ENCODE results near the gene ADGRV1.

The ADGRV1 gene

DNA sequence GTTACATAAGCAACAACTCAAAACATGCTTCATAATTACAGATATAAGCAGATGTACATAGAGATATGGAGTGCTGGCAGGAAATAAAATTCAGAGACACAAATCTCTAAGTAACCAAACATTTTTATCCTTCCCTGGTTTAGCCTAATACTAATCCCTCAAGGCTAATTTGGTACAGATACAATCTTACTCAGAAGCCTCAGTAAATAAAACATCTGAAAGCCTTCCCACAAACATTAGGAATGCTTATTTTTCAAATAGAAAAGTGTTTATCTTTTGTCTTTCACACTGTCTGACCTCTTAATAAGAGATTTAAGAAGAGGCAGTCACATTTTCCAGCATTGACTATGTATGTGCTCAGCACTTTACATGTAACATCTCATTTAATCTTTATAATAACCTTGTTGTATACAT is 425.1 kb downstream of the ADGRV1 start:
- H3K36me3 ChIP-seq (ENCODE audit: control insufficient read depth in 2 of 2, insufficient read depth in 2 of 2, low read length in 2 of 2), result no peaks in the 10 kb centered on the region
- H3K27me3 ChIP-seq (ENCODE audit: control insufficient read depth in 2 of 2, insufficient read depth in 2 of 2, low read length in 2 of 2), result no peaks in the 10 kb centered on the region
- no peaks in the 10 kb centered on the region for H3K4me1 ChIP-seq (ENCODE audit: control insufficient read depth in 2 of 2, insufficient read depth in 2 of 2, low read length in 2 of 2)
- H3K27ac ChIP-seq (ENCODE audit: low read depth in 2 of 2, low read length in 2 of 2), result no peak overlapping the region
- no peaks in the 10 kb centered on the region for H3K9me3 ChIP-seq (ENCODE audit: control insufficient read depth in 2 of 2, low read length in 2 of 2)
- no peak overlapping the region for H3K9ac ChIP-seq (ENCODE audit: low read depth in 1 of 2, low read length in 2 of 2)
- no peak overlapping the region for H3K4me3 ChIP-seq (ENCODE audit: low read length in 2 of 2)

GRCh38 chr5:90985341-90985740 is 426.7 kb downstream of the ADGRV1 start:
- Histone ChIP-seq H3K9me3 (ENCODE audit: control insufficient read depth in 2 of 2, low read length in 2 of 2) (no peaks in the 10 kb centered on the region), H3K4me1 (ENCODE audit: control insufficient read depth in 2 of 2, insufficient read depth in 2 of 2, low read length in 2 of 2) (no peaks in the 10 kb centered on the region)

DNA sequence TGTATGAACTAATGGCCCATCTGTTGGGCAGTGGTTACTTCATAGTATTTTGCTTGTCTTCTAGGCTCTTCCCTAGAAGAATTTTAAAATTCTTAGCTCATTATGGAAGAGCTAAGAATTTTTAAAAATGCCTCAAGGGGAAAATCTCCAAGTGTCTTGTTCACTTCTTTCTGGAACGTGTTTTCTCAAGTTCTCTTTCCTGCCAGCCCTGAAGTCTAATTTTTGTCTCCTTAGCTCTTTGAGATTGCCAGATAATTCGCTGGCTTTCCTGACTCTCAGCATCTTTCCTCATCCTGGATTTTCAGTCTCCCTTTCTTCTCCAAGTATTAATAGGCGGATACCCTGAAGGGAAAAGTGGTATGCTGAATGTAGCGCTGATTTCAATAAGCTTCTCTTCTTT is 429.1 kb downstream of the ADGRV1 start:
- Histone ChIP-seq H3K4me3 (ENCODE audit: low read length in 2 of 2) (no peak overlapping the region), H3K27ac (ENCODE audit: low read depth in 2 of 2, low read length in 2 of 2) (no peak overlapping the region), H3K27me3 (ENCODE audit: control insufficient read depth in 2 of 2, insufficient read depth in 2 of 2, low read length in 2 of 2) (no peaks in the 10 kb centered on the region), H3K4me1 (ENCODE audit: control insufficient read depth in 2 of 2, insufficient read depth in 2 of 2, low read length in 2 of 2) (no peaks in the 10 kb centered on the region), H3K9me3 (ENCODE audit: control insufficient read depth in 2 of 2, low read length in 2 of 2) (no peaks in the 10 kb centered on the region), H3K9ac (ENCODE audit: low read depth in 1 of 2, low read length in 2 of 2) (no peak overlapping the region), H3K36me3 (ENCODE audit: control insufficient read depth in 2 of 2, insufficient read depth in 2 of 2, low read length in 2 of 2) (no peaks in the 10 kb centered on the region)

More at GRCh38 chr5:90985341-90985740, 426.7 kb downstream of the ADGRV1 start:
- H3K27ac ChIP-seq (ENCODE audit: low read depth in 2 of 2, low read length in 2 of 2), result no peak overlapping the region
- H3K9ac ChIP-seq (ENCODE audit: low read depth in 1 of 2, low read length in 2 of 2), result no peak overlapping the region
- no peaks in the 10 kb centered on the region for H3K27me3 ChIP-seq (ENCODE audit: control insufficient read depth in 2 of 2, insufficient read depth in 2 of 2, low read length in 2 of 2)
- H3K36me3 ChIP-seq (ENCODE audit: control insufficient read depth in 2 of 2, insufficient read depth in 2 of 2, low read length in 2 of 2), result no peaks in the 10 kb centered on the region
- H3K4me3 ChIP-seq (ENCODE audit: low read length in 2 of 2), result no peak overlapping the region

GRCh38 chr5:90991201-90991600 is 432.6 kb downstream of the ADGRV1 start:
- Histone ChIP-seq H3K9me3 (ENCODE audit: control insufficient read depth in 2 of 2, low read length in 2 of 2) (no peaks in the 10 kb centered on the region), H3K27me3 (ENCODE audit: control insufficient read depth in 2 of 2, insufficient read depth in 2 of 2, low read length in 2 of 2) (no peaks in the 10 kb centered on the region), H3K4me3 (ENCODE audit: low read length in 2 of 2) (no peak overlapping the region), H3K36me3 (ENCODE audit: control insufficient read depth in 2 of 2, insufficient read depth in 2 of 2, low read length in 2 of 2) (no peaks in the 10 kb centered on the region), H3K4me1 (ENCODE audit: control insufficient read depth in 2 of 2, insufficient read depth in 2 of 2, low read length in 2 of 2) (no peaks in the 10 kb centered on the region), H3K27ac (ENCODE audit: low read depth in 2 of 2, low read length in 2 of 2) (no peak overlapping the region), H3K9ac (ENCODE audit: low read depth in 1 of 2, low read length in 2 of 2) (no peak overlapping the region)

DNA sequence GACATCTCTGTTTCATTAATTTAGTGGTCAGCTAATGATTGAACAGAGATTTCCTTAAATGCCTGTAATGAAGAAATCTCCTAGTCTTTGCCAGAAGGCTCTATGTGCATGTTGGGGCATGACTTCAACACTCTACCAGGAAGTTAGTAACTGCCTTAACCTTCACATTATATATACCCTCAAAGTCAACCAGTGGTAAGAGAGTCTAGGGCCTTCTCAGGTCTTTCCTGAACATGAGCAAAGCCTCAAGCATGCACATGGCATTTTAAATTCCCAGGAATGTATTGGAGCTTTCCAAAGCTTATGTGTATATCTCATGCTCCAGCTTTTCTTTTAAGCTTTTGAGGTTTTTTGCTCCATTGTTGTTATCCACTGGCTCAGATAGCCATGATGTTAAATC is 436.2 kb downstream of the ADGRV1 start:
- Histone ChIP-seq H3K27ac (ENCODE audit: low read depth in 2 of 2, low read length in 2 of 2) (no peak overlapping the region), H3K36me3 (ENCODE audit: control insufficient read depth in 2 of 2, insufficient read depth in 2 of 2, low read length in 2 of 2) (no peaks in the 10 kb centered on the region), H3K4me3 (ENCODE audit: low read length in 2 of 2) (no peak overlapping the region), H3K9ac (ENCODE audit: low read depth in 1 of 2, low read length in 2 of 2) (no peak overlapping the region), H3K27me3 (ENCODE audit: control insufficient read depth in 2 of 2, insufficient read depth in 2 of 2, low read length in 2 of 2) (no peaks in the 10 kb centered on the region), H3K9me3 (ENCODE audit: control insufficient read depth in 2 of 2, low read length in 2 of 2) (no peaks in the 10 kb centered on the region), H3K4me1 (ENCODE audit: control insufficient read depth in 2 of 2, insufficient read depth in 2 of 2, low read length in 2 of 2) (no peaks in the 10 kb centered on the region)

DNA sequence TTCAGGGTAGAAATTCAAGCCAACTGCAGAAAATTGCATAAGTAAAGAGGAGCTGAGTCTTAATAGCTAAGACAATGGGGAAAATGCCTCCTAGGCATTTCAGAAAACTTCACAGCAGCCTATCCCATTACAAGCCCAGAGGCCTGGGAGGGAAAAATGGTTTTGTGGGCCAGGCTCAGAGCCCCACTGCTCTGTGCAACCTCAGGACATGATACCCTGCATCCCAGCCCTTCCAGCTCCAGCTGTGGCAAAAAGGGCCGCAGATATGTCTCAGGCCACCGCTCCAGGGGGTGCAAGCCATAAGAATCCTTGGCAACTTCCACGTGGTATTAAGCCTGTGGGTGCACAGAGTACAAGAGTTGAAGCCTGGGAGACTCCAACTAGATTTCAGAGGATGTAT is 437.5 kb downstream of the ADGRV1 start:
- Histone ChIP-seq H3K27ac (ENCODE audit: low read depth in 2 of 2, low read length in 2 of 2) (no peak overlapping the region), H3K4me3 (ENCODE audit: low read length in 2 of 2) (no peak overlapping the region), H3K9me3 (ENCODE audit: control insufficient read depth in 2 of 2, low read length in 2 of 2) (no peaks in the 10 kb centered on the region), H3K4me1 (ENCODE audit: control insufficient read depth in 2 of 2, insufficient read depth in 2 of 2, low read length in 2 of 2) (no peaks in the 10 kb centered on the region), H3K9ac (ENCODE audit: low read depth in 1 of 2, low read length in 2 of 2) (no peak overlapping the region), H3K27me3 (ENCODE audit: control insufficient read depth in 2 of 2, insufficient read depth in 2 of 2, low read length in 2 of 2) (no peaks in the 10 kb centered on the region), H3K36me3 (ENCODE audit: control insufficient read depth in 2 of 2, insufficient read depth in 2 of 2, low read length in 2 of 2) (no peaks in the 10 kb centered on the region)

GRCh38 chr5:90997082-90997481 is 438.5 kb downstream of the ADGRV1 start:
- Histone ChIP-seq H3K9ac (ENCODE audit: low read depth in 1 of 2, low read length in 2 of 2) (no peak overlapping the region), H3K36me3 (ENCODE audit: control insufficient read depth in 2 of 2, insufficient read depth in 2 of 2, low read length in 2 of 2) (no peaks in the 10 kb centered on the region), H3K4me3 (ENCODE audit: low read length in 2 of 2) (no peak overlapping the region), H3K9me3 (ENCODE audit: control insufficient read depth in 2 of 2, low read length in 2 of 2) (no peaks in the 10 kb centered on the region), H3K4me1 (ENCODE audit: control insufficient read depth in 2 of 2, insufficient read depth in 2 of 2, low read length in 2 of 2) (no peaks in the 10 kb centered on the region), H3K27ac (ENCODE audit: low read depth in 2 of 2, low read length in 2 of 2) (no peak overlapping the region), H3K27me3 (ENCODE audit: control insufficient read depth in 2 of 2, insufficient read depth in 2 of 2, low read length in 2 of 2) (no peaks in the 10 kb centered on the region)

GRCh38 chr5:91000743-91001142 is 442.1 kb downstream of the ADGRV1 start:
- H3K9me3 ChIP-seq (ENCODE audit: control insufficient read depth in 2 of 2, low read length in 2 of 2), result no peaks in the 10 kb centered on the region
- H3K9ac ChIP-seq (ENCODE audit: low read depth in 1 of 2, low read length in 2 of 2), result no peak overlapping the region
- no peak overlapping the region for H3K4me3 ChIP-seq (ENCODE audit: low read length in 2 of 2)
- no peaks in the 10 kb centered on the region for H3K36me3 ChIP-seq (ENCODE audit: control insufficient read depth in 2 of 2, insufficient read depth in 2 of 2, low read length in 2 of 2)
- H3K4me1 ChIP-seq (ENCODE audit: control insufficient read depth in 2 of 2, insufficient read depth in 2 of 2, low read length in 2 of 2), result no peaks in the 10 kb centered on the region
- H3K27ac ChIP-seq (ENCODE audit: low read depth in 2 of 2, low read length in 2 of 2), result no peak overlapping the region
- H3K27me3 ChIP-seq (ENCODE audit: control insufficient read depth in 2 of 2, insufficient read depth in 2 of 2, low read length in 2 of 2), result no peaks in the 10 kb centered on the region

DNA sequence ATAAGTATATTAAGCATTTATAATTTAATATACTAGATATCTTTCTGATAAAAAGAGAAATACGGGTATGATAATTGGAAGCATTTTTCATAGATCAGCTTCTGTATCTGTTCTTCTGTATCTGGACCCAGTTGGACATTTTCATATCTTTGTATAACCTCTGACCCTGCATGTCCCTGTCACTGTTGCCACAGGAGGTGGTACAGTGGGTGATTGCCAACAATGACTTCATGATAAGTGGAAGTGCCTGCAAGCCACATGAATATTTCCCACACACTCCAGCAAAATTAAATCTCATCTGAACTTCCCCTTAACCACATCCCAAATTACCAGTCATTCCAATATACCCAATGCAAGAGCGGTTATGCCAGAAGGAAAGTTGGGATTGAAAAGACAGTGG is 448.1 kb downstream of the ADGRV1 start:
- Histone ChIP-seq H3K27ac (ENCODE audit: low read depth in 2 of 2, low read length in 2 of 2) (no peak overlapping the region), H3K9me3 (ENCODE audit: control insufficient read depth in 2 of 2, low read length in 2 of 2) (no peaks in the 10 kb centered on the region), H3K36me3 (ENCODE audit: control insufficient read depth in 2 of 2, insufficient read depth in 2 of 2, low read length in 2 of 2) (no peaks in the 10 kb centered on the region), H3K4me1 (ENCODE audit: control insufficient read depth in 2 of 2, insufficient read depth in 2 of 2, low read length in 2 of 2) (no peaks in the 10 kb centered on the region), H3K9ac (ENCODE audit: low read depth in 1 of 2, low read length in 2 of 2) (no peak overlapping the region), H3K4me3 (ENCODE audit: low read length in 2 of 2) (no peak overlapping the region), H3K27me3 (ENCODE audit: control insufficient read depth in 2 of 2, insufficient read depth in 2 of 2, low read length in 2 of 2) (no peaks in the 10 kb centered on the region)

DNA sequence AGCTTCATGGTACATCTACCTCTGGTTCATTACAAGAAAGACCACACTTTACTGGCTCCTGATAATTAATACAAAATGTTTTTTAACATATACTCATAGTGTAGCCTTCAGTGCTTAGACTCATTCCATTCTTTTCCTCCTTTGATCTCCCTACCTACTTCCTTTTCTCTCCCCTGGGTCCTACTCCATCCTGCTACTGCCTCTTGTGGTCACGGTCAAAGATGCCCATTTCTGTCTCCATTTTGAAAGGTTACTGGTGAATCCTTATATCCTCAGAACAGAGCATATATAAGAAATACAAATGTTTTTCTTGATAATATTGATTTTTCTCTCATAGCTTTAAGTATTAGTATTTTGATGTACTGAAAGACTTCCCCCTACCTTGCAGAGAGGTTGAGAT is 448.7 kb downstream of the ADGRV1 start:
- H3K36me3 ChIP-seq (ENCODE audit: control insufficient read depth in 2 of 2, insufficient read depth in 2 of 2, low read length in 2 of 2), result no peaks in the 10 kb centered on the region
- H3K4me1 ChIP-seq (ENCODE audit: control insufficient read depth in 2 of 2, insufficient read depth in 2 of 2, low read length in 2 of 2), result no peaks in the 10 kb centered on the region
- no peaks in the 10 kb centered on the region for H3K27me3 ChIP-seq (ENCODE audit: control insufficient read depth in 2 of 2, insufficient read depth in 2 of 2, low read length in 2 of 2)
- H3K4me3 ChIP-seq (ENCODE audit: low read length in 2 of 2), result no peak overlapping the region
- no peak overlapping the region for H3K27ac ChIP-seq (ENCODE audit: low read depth in 2 of 2, low read length in 2 of 2)
- no peaks in the 10 kb centered on the region for H3K9me3 ChIP-seq (ENCODE audit: control insufficient read depth in 2 of 2, low read length in 2 of 2)
- no peak overlapping the region for H3K9ac ChIP-seq (ENCODE audit: low read depth in 1 of 2, low read length in 2 of 2)

- Histone ChIP-seq H3K27ac (ENCODE audit: low read depth in 2 of 2, low read length in 2 of 2) (no peak overlapping the region), H3K4me1 (ENCODE audit: control insufficient read depth in 2 of 2, insufficient read depth in 2 of 2, low read length in 2 of 2) (no peaks in the 10 kb centered on the region), H3K9me3 (ENCODE audit: control insufficient read depth in 2 of 2, low read length in 2 of 2) (no peaks in the 10 kb centered on the region), H3K9ac (ENCODE audit: low read depth in 1 of 2, low read length in 2 of 2) (no peak overlapping the region), H3K36me3 (ENCODE audit: control insufficient read depth in 2 of 2, insufficient read depth in 2 of 2, low read length in 2 of 2) (no peaks in the 10 kb centered on the region), H3K27me3 (ENCODE audit: control insufficient read depth in 2 of 2, insufficient read depth in 2 of 2, low read length in 2 of 2) (no peaks in the 10 kb centered on the region), H3K4me3 (ENCODE audit: low read length in 2 of 2) (no peak overlapping the region)
Measured at GRCh38 chr5:91007780-91008402, 449.3 kb downstream of the ADGRV1 start.
